ENCODE measurements around the gene EYA4. TPM values are rescaled to one million over a fixed set of nuclear protein-coding genes. Genes with fewer than 3 reads are reported as not detected.

Gene EYA4
- polyA plus RNA-seq, 2 donors, result 0.02 to 0.04 TPM

DNA sequence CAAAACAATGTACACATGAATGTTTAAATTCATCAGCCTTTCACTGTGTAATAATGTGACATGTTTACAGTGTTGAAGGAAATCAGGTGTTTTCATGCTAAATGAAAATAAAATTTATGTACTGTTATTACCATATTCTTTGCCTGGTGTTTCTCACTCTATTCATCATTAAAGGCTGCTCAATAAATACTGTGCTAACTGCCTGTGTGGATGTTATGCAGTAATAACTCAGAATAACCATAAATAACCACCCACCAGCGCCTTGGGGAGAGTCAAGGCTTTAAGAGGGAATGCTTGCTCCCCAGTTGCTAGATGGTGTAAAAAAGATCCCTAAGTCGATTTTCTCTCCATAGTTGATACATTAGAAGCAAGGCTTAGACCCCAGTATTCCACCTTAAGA is 299.9 kb downstream of the EYA4 start:
- Histone ChIP-seq H3K4me3 (ENCODE audit: low read depth in 1 of 2, low read length in 2 of 2) (no peak overlapping the region), H3K36me3 (ENCODE audit: control insufficient read depth in 2 of 2, insufficient read depth in 2 of 2, low read length in 1 of 2) (no peaks in the 10 kb centered on the region), H3K27ac (ENCODE audit: low read depth in 2 of 2, low read length in 1 of 2) (no peak overlapping the region), H3K9me3 (ENCODE audit: control insufficient read depth in 2 of 2, insufficient read depth in 1 of 2, low read depth in 1 of 2, low read length in 1 of 2) (no peaks in the 10 kb centered on the region), H3K27me3 (ENCODE audit: control insufficient read depth in 1 of 2, insufficient read depth in 2 of 2, low read length in 2 of 2) (no peaks in the 10 kb centered on the region), H3K4me1 (ENCODE audit: control insufficient read depth in 2 of 2, insufficient read depth in 2 of 2, low read length in 1 of 2) (no peaks in the 10 kb centered on the region)
- WGBS, 2 donors, result 54 to 60% methylated on average over 2 of the region's 2 CpGs

DNA sequence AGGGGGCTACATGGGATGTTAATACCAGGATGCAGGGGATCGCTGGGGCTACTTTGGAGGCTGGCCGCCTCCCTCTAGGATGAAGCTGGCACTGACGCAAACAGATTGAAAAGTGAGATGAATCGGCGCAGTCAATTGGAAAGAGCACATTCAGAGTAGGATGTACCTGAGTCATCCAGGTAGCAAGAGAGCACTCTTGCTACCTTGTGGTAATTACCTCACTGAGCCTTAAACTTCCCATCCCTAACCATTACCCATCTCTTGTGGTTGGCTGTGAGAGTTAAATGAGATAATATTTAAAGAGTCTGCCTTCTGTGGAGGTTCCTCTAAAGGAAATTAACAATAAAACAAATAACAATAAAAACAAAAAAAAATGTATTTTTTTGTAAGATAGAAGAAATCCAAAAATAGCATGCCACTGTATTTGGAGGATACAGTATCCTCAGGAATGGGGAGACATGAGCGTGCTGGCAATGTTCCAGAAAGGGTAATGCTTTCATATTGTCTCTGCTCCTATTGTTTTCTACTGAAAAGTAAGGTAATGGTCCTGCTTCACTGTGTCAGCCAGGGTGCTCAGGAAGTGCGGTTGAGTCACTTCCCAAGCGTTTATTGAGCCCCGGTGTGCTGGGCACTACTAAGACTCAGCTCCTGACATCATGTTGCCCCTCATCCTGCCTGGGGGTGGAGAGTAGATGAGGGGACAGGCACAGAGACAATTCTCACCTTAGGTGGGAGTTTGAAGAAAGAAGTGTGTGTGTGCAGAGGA is 301.1 kb downstream of the EYA4 start:
- WGBS, 2 donors, result 80 to 88% methylated on average over 9 of the region's 9 CpGs

GRCh38 chr6:133544419-133544818 is 303.3 kb downstream of the EYA4 start:
- H3K9me3 ChIP-seq (ENCODE audit: control insufficient read depth in 2 of 2, insufficient read depth in 1 of 2, low read depth in 1 of 2, low read length in 1 of 2), result no peaks in the 10 kb centered on the region
- peaks cover 0 to 2% of the 10 kb centered on the region in 2 donors for H3K27me3 ChIP-seq (ENCODE audit: control insufficient read depth in 1 of 2, insufficient read depth in 2 of 2, low read length in 2 of 2)
- H3K36me3 ChIP-seq (ENCODE audit: control insufficient read depth in 2 of 2, insufficient read depth in 2 of 2, low read length in 1 of 2), result no peaks in the 10 kb centered on the region
- H3K4me1 ChIP-seq (ENCODE audit: control insufficient read depth in 2 of 2, insufficient read depth in 2 of 2, low read length in 1 of 2), result no peaks in the 10 kb centered on the region
- H3K4me3 ChIP-seq (ENCODE audit: low read depth in 1 of 2, low read length in 2 of 2), result no peak overlapping the region
- WGBS, 2 donors, result 89 to 90% methylated on average over 5 of the region's 5 CpGs
- no peak overlapping the region for H3K27ac ChIP-seq (ENCODE audit: low read depth in 2 of 2, low read length in 1 of 2)

More for the DNA sequence above, 301.1 kb downstream of the EYA4 start:
- Histone ChIP-seq H3K36me3 (ENCODE audit: control insufficient read depth in 2 of 2, insufficient read depth in 2 of 2, low read length in 1 of 2) (no peaks in the 10 kb centered on the region), H3K27me3 (ENCODE audit: control insufficient read depth in 1 of 2, insufficient read depth in 2 of 2, low read length in 2 of 2) (no peaks in the 10 kb centered on the region), H3K4me3 (ENCODE audit: low read depth in 1 of 2, low read length in 2 of 2) (no peak overlapping the region), H3K4me1 (ENCODE audit: control insufficient read depth in 2 of 2, insufficient read depth in 2 of 2, low read length in 1 of 2) (no peaks in the 10 kb centered on the region), H3K9me3 (ENCODE audit: control insufficient read depth in 2 of 2, insufficient read depth in 1 of 2, low read depth in 1 of 2, low read length in 1 of 2) (no peaks in the 10 kb centered on the region), H3K27ac (ENCODE audit: low read depth in 2 of 2, low read length in 1 of 2) (no peak overlapping the region)

DNA sequence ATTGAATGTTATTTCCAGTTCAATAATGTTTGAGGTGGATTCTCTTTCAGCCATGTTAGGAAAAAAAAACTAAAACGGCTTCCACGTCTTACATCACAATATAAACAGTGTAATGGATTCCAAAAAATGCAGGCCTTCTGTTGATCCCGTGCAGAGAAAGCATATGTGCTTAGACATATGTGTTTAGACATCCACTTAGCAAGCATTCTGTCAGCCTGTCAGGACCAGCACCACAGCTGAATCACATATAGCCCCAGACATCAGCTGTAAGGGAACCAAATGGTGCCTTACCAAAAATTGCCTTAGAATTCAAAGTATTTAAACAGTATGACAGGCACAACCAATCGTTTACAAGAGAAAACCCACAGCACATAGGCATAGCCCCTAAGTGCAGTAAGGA is 304.9 kb downstream of the EYA4 start:
- no peak overlapping the region for H3K4me3 ChIP-seq (ENCODE audit: low read depth in 1 of 2, low read length in 2 of 2)
- no peaks in the 10 kb centered on the region for H3K9me3 ChIP-seq (ENCODE audit: control insufficient read depth in 2 of 2, insufficient read depth in 1 of 2, low read depth in 1 of 2, low read length in 1 of 2)
- no peaks in the 10 kb centered on the region for H3K36me3 ChIP-seq (ENCODE audit: control insufficient read depth in 2 of 2, insufficient read depth in 2 of 2, low read length in 1 of 2)
- no peak overlapping the region for H3K27ac ChIP-seq (ENCODE audit: low read depth in 2 of 2, low read length in 1 of 2)
- 49 to 59% methylated on average over 4 of the region's 4 CpGs for WGBS, 2 donors
- H3K4me1 ChIP-seq (ENCODE audit: control insufficient read depth in 2 of 2, insufficient read depth in 2 of 2, low read length in 1 of 2), result no peaks in the 10 kb centered on the region
- H3K27me3 ChIP-seq (ENCODE audit: control insufficient read depth in 1 of 2, insufficient read depth in 2 of 2, low read length in 2 of 2), result peaks cover 0 to 2% of the 10 kb centered on the region in 2 donors

GRCh38 chr6:133547136-133547535 is 306.0 kb downstream of the EYA4 start:
- no peaks in the 10 kb centered on the region for H3K4me1 ChIP-seq (ENCODE audit: control insufficient read depth in 2 of 2, insufficient read depth in 2 of 2, low read length in 1 of 2)
- H3K27me3 ChIP-seq (ENCODE audit: control insufficient read depth in 1 of 2, insufficient read depth in 2 of 2, low read length in 2 of 2), result peaks cover 0 to 2% of the 10 kb centered on the region in 2 donors
- H3K36me3 ChIP-seq (ENCODE audit: control insufficient read depth in 2 of 2, insufficient read depth in 2 of 2, low read length in 1 of 2), result no peaks in the 10 kb centered on the region
- 79 to 91% methylated on average over 1 of the region's 1 CpG for WGBS, 2 donors
- no peaks in the 10 kb centered on the region for H3K9me3 ChIP-seq (ENCODE audit: control insufficient read depth in 2 of 2, insufficient read depth in 1 of 2, low read depth in 1 of 2, low read length in 1 of 2)
- no peak overlapping the region for H3K27ac ChIP-seq (ENCODE audit: low read depth in 2 of 2, low read length in 1 of 2)
- no peak overlapping the region for H3K4me3 ChIP-seq (ENCODE audit: low read depth in 1 of 2, low read length in 2 of 2)

DNA sequence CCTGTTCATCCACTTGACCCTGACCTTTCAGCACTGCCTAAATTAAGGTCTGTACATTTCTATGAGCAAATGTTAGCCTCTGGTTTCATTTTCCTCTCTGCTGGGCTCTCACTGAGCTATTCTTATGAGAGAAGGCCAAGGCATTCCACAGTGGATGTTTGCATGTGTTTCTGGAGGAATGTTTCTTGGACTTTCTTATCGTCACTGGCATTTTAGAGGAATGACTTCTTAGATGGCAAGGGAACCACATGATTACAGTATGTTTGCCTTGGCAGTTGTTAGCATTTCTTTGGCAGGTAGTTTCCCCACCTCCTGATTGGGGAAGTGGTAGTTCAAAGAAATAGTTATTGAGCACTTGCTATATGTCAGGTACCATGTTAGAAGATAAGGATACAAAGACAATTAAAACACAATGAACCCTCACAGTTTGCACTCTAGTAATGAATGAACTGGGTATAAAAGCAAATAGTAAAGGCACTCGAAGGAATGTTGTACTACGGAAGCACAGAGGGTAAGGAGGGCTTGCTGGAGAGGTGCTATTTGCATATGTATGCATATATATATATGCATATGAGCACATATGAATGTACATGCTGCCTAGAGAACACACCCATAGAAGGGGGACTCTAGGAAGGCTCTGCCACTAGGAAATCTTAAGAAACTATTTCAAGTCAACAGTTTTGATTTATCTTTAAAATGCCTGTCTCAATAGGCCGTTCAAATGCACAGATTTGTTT is 307.4 kb downstream of the EYA4 start:
- H3K4me3 ChIP-seq (ENCODE audit: low read depth in 1 of 2, low read length in 2 of 2), result no peak overlapping the region
- H3K36me3 ChIP-seq (ENCODE audit: control insufficient read depth in 2 of 2, insufficient read depth in 2 of 2, low read length in 1 of 2), result no peaks in the 10 kb centered on the region
- 46 to 58% methylated on average over 4 of the region's 4 CpGs for WGBS, 2 donors
- H3K9me3 ChIP-seq (ENCODE audit: control insufficient read depth in 2 of 2, insufficient read depth in 1 of 2, low read depth in 1 of 2, low read length in 1 of 2), result no peaks in the 10 kb centered on the region
- no peaks in the 10 kb centered on the region for H3K4me1 ChIP-seq (ENCODE audit: control insufficient read depth in 2 of 2, insufficient read depth in 2 of 2, low read length in 1 of 2)
- peaks cover 0 to 2% of the 10 kb centered on the region in 2 donors for H3K27me3 ChIP-seq (ENCODE audit: control insufficient read depth in 1 of 2, insufficient read depth in 2 of 2, low read length in 2 of 2)
- no peak overlapping the region for H3K27ac ChIP-seq (ENCODE audit: low read depth in 2 of 2, low read length in 1 of 2)

DNA sequence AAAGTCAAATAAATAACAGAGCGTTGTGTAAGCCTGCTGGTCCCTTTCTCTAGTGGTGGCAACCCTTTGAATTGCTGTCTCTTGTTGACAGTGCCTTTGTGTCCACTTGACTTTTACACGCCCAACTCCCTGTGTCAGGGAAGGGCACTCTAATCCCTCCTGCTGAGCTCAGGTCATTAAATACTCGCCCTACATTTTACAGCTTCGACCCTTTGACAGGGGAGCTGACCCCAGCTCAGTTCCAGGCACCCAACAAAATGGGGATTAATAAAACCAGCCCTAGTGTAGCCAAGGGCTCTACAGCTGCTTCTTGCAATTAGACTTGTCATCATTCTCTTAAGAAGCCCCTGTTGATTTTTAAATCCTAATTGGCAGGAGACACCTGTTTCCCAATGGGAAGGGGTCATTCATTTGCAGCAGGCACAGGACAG is 308.2 kb downstream of the EYA4 start:
- 53 to 66% methylated on average over 4 of the region's 4 CpGs for WGBS, 2 donors
- Histone ChIP-seq H3K36me3 (ENCODE audit: control insufficient read depth in 2 of 2, insufficient read depth in 2 of 2, low read length in 1 of 2) (no peaks in the 10 kb centered on the region), H3K9me3 (ENCODE audit: control insufficient read depth in 2 of 2, insufficient read depth in 1 of 2, low read depth in 1 of 2, low read length in 1 of 2) (no peaks in the 10 kb centered on the region), H3K27ac (ENCODE audit: low read depth in 2 of 2, low read length in 1 of 2) (no peak overlapping the region), H3K4me3 (ENCODE audit: low read depth in 1 of 2, low read length in 2 of 2) (no peak overlapping the region), H3K27me3 (ENCODE audit: control insufficient read depth in 1 of 2, insufficient read depth in 2 of 2, low read length in 2 of 2) (peaks cover 0 to 2% of the 10 kb centered on the region in 2 donors), H3K4me1 (ENCODE audit: control insufficient read depth in 2 of 2, insufficient read depth in 2 of 2, low read length in 1 of 2) (no peaks in the 10 kb centered on the region)

- 75 to 82% methylated on average over 2 of the region's 2 CpGs for WGBS, 2 donors
- no peak overlapping the region for H3K4me3 ChIP-seq (ENCODE audit: low read depth in 1 of 2, low read length in 2 of 2)
- no peak overlapping the region for H3K27ac ChIP-seq (ENCODE audit: low read depth in 2 of 2, low read length in 1 of 2)
- no peaks in the 10 kb centered on the region for H3K36me3 ChIP-seq (ENCODE audit: control insufficient read depth in 2 of 2, insufficient read depth in 2 of 2, low read length in 1 of 2)
- H3K27me3 ChIP-seq (ENCODE audit: control insufficient read depth in 1 of 2, insufficient read depth in 2 of 2, low read length in 2 of 2), result peaks cover 0 to 2% of the 10 kb centered on the region in 2 donors
- no peaks in the 10 kb centered on the region for H3K4me1 ChIP-seq (ENCODE audit: control insufficient read depth in 2 of 2, insufficient read depth in 2 of 2, low read length in 1 of 2)
- H3K9me3 ChIP-seq (ENCODE audit: control insufficient read depth in 2 of 2, insufficient read depth in 1 of 2, low read depth in 1 of 2, low read length in 1 of 2), result no peaks in the 10 kb centered on the region
These were observed 308.9 kb downstream of the EYA4 start for GRCh38 chr6:133550026-133550425.

GRCh38 chr6:133551436-133551835 is 310.3 kb downstream of the EYA4 start:
- 82 to 86% methylated on average over 3 of the region's 3 CpGs for WGBS, 2 donors
- Histone ChIP-seq H3K27me3 (ENCODE audit: control insufficient read depth in 1 of 2, insufficient read depth in 2 of 2, low read length in 2 of 2) (peaks cover 0 to 2% of the 10 kb centered on the region in 2 donors), H3K36me3 (ENCODE audit: control insufficient read depth in 2 of 2, insufficient read depth in 2 of 2, low read length in 1 of 2) (no peaks in the 10 kb centered on the region), H3K9me3 (ENCODE audit: control insufficient read depth in 2 of 2, insufficient read depth in 1 of 2, low read depth in 1 of 2, low read length in 1 of 2) (no peaks in the 10 kb centered on the region), H3K27ac (ENCODE audit: low read depth in 2 of 2, low read length in 1 of 2) (no peak overlapping the region), H3K4me3 (ENCODE audit: low read depth in 1 of 2, low read length in 2 of 2) (no peak overlapping the region), H3K4me1 (ENCODE audit: control insufficient read depth in 2 of 2, insufficient read depth in 2 of 2, low read length in 1 of 2) (no peaks in the 10 kb centered on the region)

Measured in esophagus (tissue), 2 donors.